ENCODE data around the gene NETO2.
"Not testable (repeated sequence)": the region's sequence is repeated elsewhere in the genome, so short reads cannot be mapped to it uniquely, and the experiment has no call there.

The NETO2 gene

GRCh38 chr16:47064775-47065174, 79.0 kb downstream of the NETO2 start:
- DNase-seq (ENCODE audit: low read depth), result no peak

GRCh38 chr16:47063011-47063724, 80.6 kb downstream of the NETO2 start:
- DNase-seq (ENCODE audit: low read depth), result no peak

DNA sequence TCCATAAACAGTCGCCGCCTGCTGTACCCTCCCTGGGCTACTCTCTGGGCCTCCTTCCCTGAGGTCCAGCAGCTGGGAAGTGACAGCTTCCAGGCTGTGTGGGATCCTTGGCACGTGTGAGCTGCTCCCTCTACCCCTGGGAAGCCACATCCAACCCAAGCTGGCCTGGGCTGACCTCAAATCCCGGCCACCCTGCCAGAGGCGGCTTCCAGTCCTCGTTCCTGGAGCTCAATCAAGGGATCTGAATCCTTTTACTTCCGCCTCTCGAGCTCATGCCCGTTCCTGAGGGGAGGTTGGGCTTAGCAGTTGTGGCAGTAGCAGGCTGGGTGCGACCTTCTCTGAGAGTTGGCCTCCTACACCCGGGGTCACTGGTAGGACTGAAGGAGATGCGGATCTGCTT, 82.5 kb downstream of the NETO2 start:
- no peak for DNase-seq (ENCODE audit: low read depth)

GRCh38 chr16:47060596-47060995, 83.1 kb downstream of the NETO2 start:
- no peak for DNase-seq (ENCODE audit: low read depth)

- DNase-seq (ENCODE audit: low read depth), result no peak
Measured at GRCh38 chr16:47059991-47060390, 83.8 kb downstream of the NETO2 start.

GRCh38 chr16:47059130-47059529, 84.6 kb downstream of the NETO2 start:
- not testable (repeated sequence) for DNase-seq (ENCODE audit: low read depth)

GRCh38 chr16:47058295-47059086, 85.3 kb downstream of the NETO2 start:
- DNase-seq (ENCODE audit: low read depth), result no peak

DNA sequence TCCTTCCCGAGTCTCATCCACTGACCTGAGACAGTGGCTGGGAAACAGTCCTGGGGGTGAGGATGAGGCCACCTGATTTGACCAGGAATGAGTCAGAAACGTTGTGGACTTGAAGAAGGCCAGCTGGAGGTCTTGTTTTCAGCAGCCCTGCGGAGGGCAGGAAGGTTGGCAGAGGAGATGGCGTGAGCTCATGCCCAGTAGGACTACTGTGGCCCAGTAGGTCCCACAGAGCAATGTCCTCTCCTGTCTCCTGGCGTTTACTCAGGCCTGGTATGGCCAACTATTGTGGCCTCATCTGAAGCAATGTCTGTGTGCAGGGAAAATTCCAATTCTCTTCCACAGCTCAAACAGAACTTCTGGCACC, 86.1 kb downstream of the NETO2 start:
- no peak for DNase-seq (ENCODE audit: low read depth)

GRCh38 chr16:47056688-47057629, 86.8 kb downstream of the NETO2 start:
- no peak for DNase-seq (ENCODE audit: low read depth)

GRCh38 chr16:47056061-47056460, 87.7 kb downstream of the NETO2 start:
- DNase-seq (ENCODE audit: low read depth), result not testable (repeated sequence)

GRCh38 chr16:47055136-47055885, 88.4 kb downstream of the NETO2 start:
- DNase-seq (ENCODE audit: low read depth), result no peak

GRCh38 chr16:47054306-47054705, 89.4 kb downstream of the NETO2 start:
- no peak for DNase-seq (ENCODE audit: low read depth)

DNA sequence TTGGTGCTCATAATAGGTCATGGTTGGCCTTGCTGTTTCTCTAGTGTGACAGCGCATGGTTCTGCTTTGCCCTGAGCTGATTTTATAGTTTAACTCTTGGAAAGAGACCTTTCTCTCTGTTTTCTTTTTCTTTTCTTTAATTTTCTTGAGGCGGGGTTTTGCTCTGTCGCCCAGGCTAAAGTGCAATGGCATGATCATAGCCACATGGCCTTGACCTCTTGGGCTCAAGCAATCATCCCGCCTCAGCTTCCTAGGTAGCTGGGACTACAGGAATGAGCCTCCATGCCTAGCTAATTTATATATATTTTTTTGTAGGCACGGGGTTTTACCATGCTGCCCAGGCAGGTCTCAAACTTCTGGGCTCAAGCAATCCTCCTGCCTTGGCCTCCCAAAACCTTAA, 89.8 kb downstream of the NETO2 start:
- DNase-seq (ENCODE audit: low read depth), result no peak

GRCh38 chr16:47052666-47053640, 90.8 kb downstream of the NETO2 start:
- no peak for DNase-seq (ENCODE audit: low read depth)

DNA sequence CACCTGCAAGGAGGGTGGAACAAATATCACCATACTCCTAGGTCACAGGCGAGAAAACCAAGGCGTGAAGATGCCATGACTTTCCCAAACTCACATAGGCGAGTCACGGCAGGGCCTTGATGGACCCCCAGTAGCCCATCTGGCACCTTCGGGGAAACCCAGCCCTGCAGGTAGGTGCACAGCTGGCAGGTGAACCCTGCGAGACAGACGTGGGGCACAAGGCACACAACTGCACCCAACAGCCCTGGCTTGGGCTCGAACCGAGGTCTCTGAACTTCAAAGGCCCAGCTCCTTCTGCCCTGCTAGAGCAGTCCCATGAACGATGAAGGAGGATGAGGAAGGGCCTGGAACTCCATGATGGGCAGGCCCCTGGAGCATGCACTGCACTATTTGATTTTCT, 92.7 kb downstream of the NETO2 start:
- no peak for DNase-seq (ENCODE audit: low read depth)

- DNase-seq (ENCODE audit: low read depth), result no peak
Measured at GRCh38 chr16:47049901-47050583, 93.7 kb downstream of the NETO2 start.

- DNase-seq (ENCODE audit: low read depth), result no peak
Measured at GRCh38 chr16:47047524-47048203, 96.1 kb downstream of the NETO2 start.

DNA sequence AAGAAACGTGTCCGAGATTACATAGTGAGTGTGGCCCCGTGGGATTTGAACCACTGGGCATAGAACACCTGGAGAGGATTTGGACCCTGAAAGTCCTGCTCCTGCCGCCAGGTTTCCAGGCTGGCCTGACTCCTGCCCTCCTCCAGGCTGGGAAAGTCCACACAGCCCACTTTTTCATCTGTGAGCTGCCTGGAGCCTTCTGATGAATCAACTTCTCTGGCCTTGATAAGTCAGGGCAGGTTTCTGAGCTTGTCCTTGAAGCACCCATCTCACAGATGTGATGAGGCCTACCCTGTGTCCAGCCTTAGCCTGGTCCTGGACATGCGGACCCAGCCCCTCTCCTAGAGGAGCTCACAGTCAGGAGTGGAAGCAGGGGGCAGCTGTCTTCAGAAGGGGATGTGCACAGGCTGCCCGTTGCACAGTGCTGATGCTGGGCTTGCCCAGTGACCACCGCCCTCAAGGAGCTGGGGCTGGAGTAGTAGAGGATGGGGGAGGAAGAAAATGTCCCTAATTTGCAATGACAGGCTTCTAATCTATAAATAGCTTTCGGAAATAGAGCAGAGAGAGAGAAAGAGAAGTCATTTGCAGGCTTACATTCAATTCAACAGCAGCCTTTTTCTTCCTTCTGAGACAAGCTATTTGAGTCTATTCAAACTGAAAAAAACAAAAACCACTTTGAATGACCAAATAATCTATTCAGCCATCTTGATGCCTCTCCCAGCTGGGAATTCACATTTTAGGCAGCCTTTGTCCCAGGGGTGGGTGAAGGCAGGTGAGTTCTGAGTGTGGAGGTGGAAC, 96.8 kb downstream of the NETO2 start:
- DNase-seq (ENCODE audit: low read depth), result no peak

DNA sequence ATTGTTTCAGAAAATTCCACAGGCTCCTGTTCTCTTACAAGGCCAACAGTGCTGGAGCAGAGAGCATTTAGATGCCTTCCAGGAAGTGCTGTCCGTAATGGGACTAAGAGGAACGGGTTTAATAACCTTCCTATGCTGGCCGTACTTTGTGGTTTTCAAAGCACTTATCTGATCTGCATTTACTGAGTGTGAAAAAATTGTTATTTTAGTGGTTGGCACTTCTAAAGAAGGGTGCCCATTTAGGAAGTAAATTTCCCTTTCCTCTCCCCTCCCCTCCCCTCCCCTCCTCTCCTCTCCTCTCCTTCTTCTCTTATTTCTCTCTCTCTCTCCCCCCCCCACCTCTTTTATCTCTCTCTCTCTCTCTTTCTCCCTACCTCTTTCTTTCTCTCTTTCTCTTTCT, 98.3 kb downstream of the NETO2 start:
- peak; percentile 43 for DNase-seq (ENCODE audit: low read depth)
